ENCODE results near the gene TNFRSF19. TPM values are rescaled to one million over a fixed set of nuclear protein-coding genes. Genes with fewer than 3 reads are reported as not detected.

Gene TNFRSF19
- total and polyA plus RNA-seq, 10 of the 15 experiments (the other 5 are each of a cell fraction or from before 2014, with no cell fraction given): 16.4 to 46.2 (median 35.4) TPM

DNA sequence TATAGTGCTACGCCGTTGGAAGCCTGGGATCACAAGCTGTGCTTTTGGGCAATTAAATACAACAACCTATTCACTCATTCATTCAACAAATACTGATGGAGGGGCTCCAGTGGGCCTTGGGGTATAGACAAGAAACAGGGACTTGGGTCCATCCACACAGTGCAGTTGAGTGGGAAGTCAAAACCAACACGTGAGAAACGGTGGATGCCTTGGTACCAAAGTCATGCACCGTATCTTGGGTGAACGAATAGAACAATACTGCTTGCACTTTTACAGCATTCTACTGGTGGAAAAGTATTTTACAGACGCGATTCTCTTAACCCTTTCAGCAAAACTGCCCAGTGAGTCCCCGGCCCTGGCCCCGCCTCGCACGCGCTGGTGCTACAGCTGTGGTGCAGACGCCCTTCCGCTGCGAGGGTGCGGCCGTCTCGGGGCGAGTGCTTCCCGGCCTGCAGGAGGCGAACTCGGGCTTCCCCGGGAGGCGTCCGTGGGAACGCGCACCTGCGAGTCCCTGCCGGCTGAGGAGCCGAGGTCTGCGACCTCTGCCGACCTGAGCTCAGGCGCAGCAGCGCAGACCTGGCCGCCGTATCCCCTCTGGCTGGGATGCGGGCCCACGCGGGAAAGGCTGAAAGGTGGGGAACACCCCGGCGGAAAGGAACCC, 8.3 kb downstream of the TNFRSF19 start (continued):
- TF ChIP-seq, protein P1, sequence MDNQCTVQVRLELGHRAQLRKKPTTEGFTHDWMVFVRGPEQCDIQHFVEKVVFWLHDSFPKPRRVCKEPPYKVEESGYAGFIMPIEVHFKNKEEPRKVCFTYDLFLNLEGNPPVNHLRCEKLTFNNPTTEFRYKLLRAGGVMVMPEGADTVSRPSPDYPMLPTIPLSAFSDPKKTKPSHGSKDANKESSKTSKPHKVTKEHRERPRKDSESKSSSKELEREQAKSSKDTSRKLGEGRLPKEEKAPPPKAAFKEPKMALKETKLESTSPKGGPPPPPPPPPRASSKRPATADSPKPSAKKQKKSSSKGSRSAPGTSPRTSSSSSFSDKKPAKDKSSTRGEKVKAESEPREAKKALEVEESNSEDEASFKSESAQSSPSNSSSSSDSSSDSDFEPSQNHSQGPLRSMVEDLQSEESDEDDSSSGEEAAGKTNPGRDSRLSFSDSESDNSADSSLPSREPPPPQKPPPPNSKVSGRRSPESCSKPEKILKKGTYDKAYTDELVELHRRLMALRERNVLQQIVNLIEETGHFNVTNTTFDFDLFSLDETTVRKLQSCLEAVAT (IDR thresholded peaks at IDR 0.05): no peak
- TF ChIP-seq MAX (IDR thresholded peaks at IDR 0.05; ENCODE audit: low read depth, low read length) (peak; percentile 64), EED (IDR thresholded peaks at IDR 0.05; ENCODE audit: low read depth) (peak; percentile 82), PAX5 (IDR thresholded peaks at IDR 0.05; ENCODE audit: borderline replicate concordance, low read depth, low read length) (peak; percentile 17; the same call in 1 of the 2 replicates), HDAC6 (IDR thresholded peaks at IDR 0.05; ENCODE audit: unreplicated experiment) (no peak), IKZF2 (IDR thresholded peaks at IDR 0.05) (peak; percentile 62 to 64), RB1 (IDR thresholded peaks at IDR 0.05; ENCODE audit: borderline replicate concordance) (0 out of 2 replicates have a peak, but pooled peaks have one; percentile 69), SMAD5 (IDR thresholded peaks at IDR 0.05; ENCODE audit: low read depth) (0 out of 2 replicates have a peak, but pooled peaks have one; percentile 7), KLF5 (IDR thresholded peaks at IDR 0.05; ENCODE audit: partially characterized antibody) (no peak), IKZF1 (conservative IDR thresholded peaks at IDR 0.05) (peak; percentile 79), DPF2 (IDR thresholded peaks at IDR 0.05) (0 out of 2 replicates have a peak, but pooled peaks have one; percentile 45)

All from GM12878 (cell line).